Measurements from ENCODE around the gene CCDC33.

The CCDC33 gene

GRCh38 chr15:74382004-74382816 lies 146.1 kb downstream of the CCDC33 start:
- peak; percentile 82 for DNase-seq (ENCODE audit: low spot score)

- DNase-seq (ENCODE audit: low spot score) = no peak
Measured at GRCh38 chr15:74383286-74383685, 147.2 kb downstream of the CCDC33 start.

GRCh38 chr15:74383695-74384565 lies 147.8 kb downstream of the CCDC33 start:
- no peak for DNase-seq (ENCODE audit: low spot score)

- DNase-seq (ENCODE audit: low spot score) = no peak
Measured at GRCh38 chr15:74384566-74384880, 148.4 kb downstream of the CCDC33 start.

- DNase-seq (ENCODE audit: low spot score) = peak; percentile 58
Measured at GRCh38 chr15:74384881-74385643, 148.9 kb downstream of the CCDC33 start.

- DNase-seq (ENCODE audit: low spot score) = no peak
Measured at GRCh38 chr15:74385733-74386132, 149.6 kb downstream of the CCDC33 start.
